Ovary (tissue), 3 donors: ENCODE results near the gene USP43.

ENCODE experiments used
- EP300 ChIP-seq: sonication (generic); formaldehyde crosslinking; IDR thresholded peaks from one replicate; pipeline ENCODE4 v1.6.1; 2017; ENCODE audit warnings: antibody characterized with exemption
- POLR2A ChIP-seq: fragments of 450-650 bp; IDR thresholded peaks from one replicate; pipeline ENCODE4 v1.6.1; 2017; ENCODE audit warnings: antibody characterized with exemption, mild to moderate bottlenecking, moderate library complexity
- TF ChIP-seq, protein P1 (sequence below), 3 donors: fragments of 450-650 bp in 2 of 3; fragments of 200-600 bp in 1 of 3; IDR thresholded peaks; one replicate each; pipeline versions ENCODE4 v1.5.1 to v1.8.0; 2016 to 2022; ENCODE audit warnings: antibody characterized with exemption in 3 of 3, mild to moderate bottlenecking in 1 of 3
- donor health status: DM: no; HTN: no; CAD: no.

DNA sequence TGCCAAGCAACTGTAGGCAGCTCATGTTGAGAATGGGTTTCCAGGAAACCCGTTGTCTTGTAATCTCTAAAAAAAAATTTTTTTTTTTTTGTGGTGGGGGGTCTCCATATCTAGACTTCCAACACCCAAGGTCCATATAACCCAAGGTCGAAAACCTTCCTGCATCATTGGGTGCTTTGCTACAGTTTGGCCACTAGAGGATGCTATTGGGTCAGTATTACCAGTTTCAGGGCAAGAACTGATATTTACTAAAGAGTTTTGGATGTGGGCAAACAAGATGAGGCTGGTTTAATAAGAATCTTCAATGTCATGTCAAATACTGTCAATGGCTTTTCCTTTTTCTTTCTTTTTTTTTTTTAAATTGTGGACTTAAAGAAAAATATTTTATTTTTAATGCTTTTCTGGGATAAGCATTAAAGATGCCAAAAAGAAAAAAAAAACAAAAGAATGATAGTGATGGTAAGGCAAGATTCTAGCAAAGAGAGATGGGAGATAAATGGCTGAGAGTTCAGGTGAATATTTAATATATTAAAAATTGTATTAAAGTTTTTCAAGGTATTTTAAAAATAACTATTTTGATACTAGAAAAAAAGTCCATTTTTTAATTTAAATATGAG, 83.8 kb downstream of the USP43 start:
- TF ChIP-seq, protein P1, sequence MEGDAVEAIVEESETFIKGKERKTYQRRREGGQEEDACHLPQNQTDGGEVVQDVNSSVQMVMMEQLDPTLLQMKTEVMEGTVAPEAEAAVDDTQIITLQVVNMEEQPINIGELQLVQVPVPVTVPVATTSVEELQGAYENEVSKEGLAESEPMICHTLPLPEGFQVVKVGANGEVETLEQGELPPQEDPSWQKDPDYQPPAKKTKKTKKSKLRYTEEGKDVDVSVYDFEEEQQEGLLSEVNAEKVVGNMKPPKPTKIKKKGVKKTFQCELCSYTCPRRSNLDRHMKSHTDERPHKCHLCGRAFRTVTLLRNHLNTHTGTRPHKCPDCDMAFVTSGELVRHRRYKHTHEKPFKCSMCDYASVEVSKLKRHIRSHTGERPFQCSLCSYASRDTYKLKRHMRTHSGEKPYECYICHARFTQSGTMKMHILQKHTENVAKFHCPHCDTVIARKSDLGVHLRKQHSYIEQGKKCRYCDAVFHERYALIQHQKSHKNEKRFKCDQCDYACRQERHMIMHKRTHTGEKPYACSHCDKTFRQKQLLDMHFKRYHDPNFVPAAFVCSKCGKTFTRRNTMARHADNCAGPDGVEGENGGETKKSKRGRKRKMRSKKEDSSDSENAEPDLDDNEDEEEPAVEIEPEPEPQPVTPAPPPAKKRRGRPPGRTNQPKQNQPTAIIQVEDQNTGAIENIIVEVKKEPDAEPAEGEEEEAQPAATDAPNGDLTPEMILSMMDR (IDR thresholded peaks at IDR 0.05): peak; percentile 21 to 86 (median 75)
- TF ChIP-seq POLR2A: no peak
- TF ChIP-seq EP300: no peak
